T-helper 9 cell (primary cell): ENCODE measurements around the gene PRODH.
"Not testable (repeated sequence)": the region's sequence is repeated elsewhere in the genome, so short reads cannot be mapped to it uniquely, and the experiment has no call there.

Source experiments
- DNase-seq: peaks from one replicate; pipeline ENCODE4 v3.0.0-alpha.2; 2020
- total RNA-seq, 2 donors: gene quantifications; one replicate each; lab custom pipeline; 2026; lab: John Stamatoyannopoulos, UW

The PRODH gene, protein sequence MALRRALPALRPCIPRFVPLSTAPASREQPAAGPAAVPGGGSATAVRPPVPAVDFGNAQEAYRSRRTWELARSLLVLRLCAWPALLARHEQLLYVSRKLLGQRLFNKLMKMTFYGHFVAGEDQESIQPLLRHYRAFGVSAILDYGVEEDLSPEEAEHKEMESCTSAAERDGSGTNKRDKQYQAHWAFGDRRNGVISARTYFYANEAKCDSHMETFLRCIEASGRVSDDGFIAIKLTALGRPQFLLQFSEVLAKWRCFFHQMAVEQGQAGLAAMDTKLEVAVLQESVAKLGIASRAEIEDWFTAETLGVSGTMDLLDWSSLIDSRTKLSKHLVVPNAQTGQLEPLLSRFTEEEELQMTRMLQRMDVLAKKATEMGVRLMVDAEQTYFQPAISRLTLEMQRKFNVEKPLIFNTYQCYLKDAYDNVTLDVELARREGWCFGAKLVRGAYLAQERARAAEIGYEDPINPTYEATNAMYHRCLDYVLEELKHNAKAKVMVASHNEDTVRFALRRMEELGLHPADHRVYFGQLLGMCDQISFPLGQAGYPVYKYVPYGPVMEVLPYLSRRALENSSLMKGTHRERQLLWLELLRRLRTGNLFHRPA
- 0 reads per million in 2 donors for total RNA-seq

DNA sequence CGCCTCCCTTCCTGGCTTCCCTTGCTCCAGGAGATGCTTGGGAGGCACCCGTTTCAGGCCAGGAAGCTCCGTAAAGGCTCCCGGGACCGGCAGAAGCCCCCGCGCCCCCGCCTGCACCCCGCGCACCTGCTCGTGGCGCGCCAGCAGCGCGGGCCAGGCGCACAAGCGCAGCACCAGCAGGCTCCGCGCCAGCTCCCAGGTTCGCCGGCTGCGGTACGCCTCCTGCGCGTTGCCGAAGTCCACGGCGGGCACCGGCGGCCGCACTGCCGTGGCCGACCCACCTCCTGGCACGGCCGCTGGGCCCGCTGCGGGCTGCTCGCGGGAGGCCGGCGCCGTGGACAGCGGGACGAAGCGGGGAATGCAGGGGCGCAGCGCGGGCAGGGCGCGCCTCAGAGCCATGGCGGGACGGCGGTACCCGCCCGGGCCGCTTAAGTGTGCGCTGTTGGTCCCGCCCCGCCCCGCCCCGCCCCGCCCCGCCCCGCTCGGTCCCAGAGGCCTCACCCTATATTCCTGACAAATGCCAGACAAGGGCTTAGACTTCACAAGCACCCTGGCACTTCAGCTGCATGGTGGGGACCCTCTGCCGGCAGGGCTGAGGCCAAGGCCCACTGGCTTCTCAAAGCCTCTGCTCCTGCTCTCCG, at the start of gene PRODH:
Gene PRODH, minus strand, starts transcription at position 405 of the 641 bp plus-strand sequence. Its CDS starts 6 bp downstream, at position 399.
- no peak for DNase-seq

DNA sequence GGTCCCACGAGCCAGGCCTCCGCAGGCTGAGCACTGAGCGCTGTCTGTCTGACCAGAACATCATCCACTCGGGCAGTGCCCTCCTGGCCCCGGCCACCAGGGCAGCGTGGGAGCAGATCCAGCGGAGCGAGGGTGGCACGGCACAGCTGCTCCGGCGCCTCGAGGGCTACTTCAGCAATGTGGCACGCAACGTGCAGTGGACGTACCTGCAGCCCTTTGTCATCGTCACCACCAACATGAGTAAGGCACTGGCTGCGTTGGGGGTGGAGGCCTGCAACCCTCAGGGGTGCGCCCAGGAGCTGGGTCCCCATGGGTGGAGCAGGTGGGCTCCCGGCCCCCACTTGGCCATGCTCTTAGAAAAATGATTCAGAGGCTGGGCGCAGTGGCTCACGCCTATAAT, 49.7 kb upstream of the PRODH start:
- DNase-seq, result no peak

DNA sequence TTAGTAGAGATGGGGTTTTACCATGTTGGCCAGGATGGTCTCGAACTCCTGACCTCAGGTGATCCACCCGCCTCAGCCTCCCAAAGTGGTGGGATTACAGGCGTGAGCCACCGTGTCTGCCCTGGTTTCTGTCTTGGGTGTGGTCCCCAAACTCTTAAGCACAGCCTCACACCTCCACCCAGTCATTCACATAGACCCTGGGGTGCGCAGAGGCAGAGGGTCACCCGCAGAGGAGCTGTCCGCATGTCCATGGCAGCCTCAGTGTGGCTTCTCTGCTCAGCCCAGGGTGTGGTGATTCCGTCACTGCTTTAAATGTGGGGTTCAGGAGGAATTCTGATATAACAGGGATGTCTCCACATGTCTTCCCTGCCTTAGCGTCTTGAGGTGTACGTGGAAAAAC, 48.5 kb upstream of the PRODH start:
- no peak for DNase-seq

DNA sequence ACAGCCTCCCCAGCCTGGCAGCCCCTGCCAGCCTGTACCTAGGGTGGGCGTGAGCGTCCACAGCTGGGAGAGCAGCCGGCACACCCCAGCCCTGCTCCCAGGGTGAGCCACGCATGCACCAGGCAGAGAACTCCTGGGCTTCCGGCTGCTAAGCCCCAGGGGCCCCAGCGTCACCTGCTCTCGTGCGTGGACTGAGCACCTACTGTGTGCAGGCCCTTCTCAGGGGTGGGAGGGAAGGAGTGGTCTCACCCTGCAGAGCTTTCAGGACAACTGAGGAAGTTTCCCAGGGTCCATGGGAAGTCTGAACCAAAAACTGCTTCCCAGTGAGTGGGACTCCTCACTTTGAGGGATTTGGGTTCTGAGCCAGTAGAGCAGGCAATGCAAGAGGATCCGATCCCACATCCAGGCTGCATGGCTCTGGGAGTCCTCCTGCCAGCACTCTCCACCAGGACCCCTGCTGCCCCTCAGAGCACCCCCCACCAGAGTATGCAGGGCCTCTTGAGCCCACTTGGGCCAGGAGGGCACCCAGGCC, 47.1 kb upstream of the PRODH start:
- no peak for DNase-seq

DNA sequence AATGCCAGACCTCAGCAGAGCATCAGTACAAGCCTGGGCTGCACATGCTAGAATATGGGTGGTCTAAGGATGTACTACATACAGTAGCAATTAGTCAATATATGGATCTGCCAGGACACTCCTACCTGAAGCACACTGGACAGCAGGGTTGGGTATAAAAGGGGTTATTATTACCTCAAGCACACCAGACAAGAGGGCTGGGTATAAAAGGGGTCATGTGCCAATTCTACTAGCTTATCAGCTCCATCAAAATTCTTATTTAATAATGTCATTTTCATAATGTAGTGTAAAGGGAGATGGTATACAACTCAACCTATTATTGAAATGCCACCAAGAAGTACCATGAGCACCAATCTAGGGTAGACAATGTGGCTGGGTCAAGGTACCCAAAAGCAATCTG, 44.7 kb upstream of the PRODH start:
- no peak for DNase-seq

DNA sequence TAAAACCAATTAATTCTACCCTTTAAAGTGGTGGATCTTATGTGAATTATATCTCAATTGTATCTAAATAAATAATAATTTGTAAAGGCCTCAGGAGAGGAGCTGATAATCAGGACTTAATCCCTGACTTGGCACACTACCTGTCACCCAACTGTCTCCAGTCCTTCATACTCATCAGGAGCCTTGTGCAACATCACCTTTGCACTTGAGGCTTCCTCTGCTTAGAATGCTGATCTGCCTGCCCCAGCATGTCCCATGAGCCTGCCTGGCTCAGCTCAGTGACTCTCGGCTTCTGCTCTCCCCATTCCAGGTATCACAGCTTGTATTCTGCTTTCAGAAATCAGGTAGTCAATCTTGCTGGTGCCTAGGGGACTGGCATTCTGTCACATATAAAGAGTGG, 43.9 kb upstream of the PRODH start:
- DNase-seq, result no peak

DNA sequence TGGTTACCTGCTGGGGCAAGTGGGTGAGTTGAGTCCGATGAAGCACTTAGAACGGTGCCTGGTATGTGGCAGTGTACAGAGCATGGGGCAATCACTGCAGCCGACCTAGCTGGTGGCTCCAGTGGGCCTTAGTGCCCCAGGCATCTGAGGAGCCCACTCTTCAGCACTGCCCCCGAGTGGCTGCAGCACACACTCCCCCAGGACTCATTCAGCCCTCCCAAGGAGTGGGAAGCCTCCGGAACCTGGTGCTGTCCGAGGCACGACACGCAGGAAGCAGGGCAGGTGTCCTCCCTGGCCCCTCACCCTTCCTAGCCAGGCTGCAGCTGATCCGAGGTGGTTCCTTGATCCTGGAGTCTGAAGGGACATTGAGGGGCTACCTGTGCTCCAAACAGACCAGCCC, 42.4 kb upstream of the PRODH start:
- no peak for DNase-seq

DNA sequence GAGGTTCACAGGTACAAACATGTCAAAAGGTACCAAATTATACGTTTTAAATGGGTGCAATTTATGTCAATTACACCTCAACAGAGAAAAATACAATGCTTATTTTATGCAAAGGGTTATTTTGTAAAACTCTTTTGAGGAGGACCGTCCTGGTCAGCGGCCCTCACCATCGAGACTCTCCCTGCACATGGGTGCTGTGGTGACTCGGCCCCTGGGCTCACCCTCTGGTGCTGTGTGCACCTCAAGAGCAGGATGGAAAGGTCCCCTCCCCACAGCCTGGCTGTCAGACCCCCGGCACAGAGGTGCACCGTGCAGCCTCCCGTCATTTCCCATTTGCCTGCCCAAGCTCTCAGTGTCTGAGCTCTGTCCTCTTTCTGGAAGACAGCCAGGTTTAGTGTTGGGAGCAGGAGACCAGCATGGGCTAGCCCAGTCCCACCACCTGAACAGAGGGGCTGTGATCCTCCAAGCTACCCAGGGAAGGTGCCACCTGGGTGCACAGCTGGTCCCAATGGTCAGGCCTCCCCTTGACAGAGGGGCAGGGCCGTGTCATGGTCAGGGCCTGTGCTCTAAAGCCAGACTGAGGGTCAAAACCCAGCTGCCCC, 41.8 kb upstream of the PRODH start:
- no peak for DNase-seq

DNA sequence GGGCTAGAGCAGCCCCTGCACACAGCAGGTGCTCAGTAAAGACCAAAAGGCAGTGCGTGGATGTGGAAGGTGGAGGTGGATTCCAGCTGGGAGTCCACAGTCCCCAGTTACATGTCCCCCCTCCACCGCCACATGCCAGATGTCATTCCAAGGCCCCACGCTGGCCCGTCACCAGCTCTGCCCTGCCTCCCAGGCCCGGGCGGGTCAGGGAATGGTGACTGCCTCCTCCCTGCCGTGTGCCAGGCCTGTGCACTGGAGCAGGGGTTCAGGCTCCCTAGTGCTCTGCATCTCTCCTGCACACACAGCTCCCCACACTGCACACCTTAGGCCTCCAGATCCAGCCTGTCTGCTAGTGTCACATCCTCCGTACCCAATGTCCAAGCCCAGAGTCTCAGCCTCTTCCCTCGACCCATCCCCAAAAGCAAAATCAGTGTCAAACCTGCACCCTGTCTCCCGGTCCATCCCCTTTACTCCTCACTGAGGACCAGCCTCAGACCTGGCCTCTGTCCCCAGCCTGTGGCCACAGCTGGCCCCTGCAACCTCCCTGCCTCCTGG, 40.2 kb upstream of the PRODH start:
- no peak for DNase-seq

DNA sequence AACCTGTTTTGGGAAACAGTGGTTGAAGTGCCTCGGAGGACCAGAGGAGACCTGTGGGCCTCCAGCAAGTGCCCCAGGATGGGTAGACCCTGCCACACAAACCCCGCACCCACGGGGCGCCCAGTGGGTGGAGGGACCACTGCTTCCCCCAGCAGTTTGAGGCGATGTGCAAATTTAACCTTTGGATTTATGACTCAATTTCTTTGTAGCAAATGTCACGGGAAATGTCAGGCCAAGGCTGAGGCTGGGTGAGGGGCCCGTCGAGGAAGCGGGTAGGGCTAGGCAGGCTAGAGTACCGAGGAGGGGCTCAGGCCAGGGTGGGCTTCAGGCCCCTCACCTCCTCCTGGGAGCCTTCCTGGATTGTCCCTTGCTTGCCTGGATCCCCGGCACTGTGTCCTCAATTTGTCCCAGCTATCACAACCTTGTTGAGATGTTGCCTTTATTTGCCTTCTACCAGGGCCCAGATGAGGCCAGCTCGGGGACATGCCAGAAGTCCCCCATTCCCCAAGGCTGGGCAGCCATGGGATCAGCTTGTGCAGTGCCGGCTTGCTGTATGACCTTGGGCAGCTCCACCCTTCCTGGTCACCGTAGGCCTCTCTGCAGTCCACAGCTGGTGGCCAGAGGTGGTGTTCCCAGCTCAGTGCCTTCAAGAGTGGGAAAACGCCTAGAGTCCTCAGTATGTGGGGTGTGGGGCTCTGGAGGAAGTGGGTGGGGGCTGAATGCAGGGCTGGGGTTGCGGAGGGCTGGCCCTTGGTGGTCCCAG, 39.5 kb upstream of the PRODH start:
- no peak for DNase-seq

DNA sequence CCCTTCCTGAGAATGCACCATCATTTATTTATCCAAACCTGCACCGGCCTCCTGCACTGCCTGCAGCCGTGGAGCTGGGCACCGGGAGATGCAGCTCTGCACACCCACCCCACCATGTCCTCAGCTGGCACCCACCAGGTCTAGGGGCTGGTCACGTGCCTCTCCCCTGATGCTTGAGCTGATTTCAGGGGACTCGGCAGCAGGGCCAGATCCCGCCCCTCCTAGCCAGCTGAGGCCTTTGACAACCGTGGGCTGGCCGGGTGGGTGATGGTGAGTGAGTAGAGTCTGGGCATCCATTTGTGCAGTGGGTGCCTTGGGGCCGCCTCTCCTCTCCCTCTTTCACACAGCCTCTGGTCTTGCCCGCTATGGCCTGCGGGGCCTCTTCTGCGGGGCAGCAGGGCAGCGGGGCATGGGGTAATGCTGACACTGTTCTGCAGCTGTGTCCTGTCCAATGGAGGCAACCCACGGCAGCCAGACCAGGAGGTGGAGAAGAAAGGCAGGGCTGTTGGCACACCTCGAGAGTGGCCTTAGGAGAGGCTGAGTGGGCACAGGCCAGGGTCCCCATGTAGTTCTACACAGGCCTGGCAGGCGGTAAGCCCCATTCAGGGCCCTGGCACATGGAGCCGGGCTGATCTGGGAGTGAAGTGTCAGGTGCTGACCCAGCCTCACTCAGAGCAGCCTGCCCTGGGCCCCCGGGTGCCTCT, 38.5 kb upstream of the PRODH start:
- no peak for DNase-seq

DNA sequence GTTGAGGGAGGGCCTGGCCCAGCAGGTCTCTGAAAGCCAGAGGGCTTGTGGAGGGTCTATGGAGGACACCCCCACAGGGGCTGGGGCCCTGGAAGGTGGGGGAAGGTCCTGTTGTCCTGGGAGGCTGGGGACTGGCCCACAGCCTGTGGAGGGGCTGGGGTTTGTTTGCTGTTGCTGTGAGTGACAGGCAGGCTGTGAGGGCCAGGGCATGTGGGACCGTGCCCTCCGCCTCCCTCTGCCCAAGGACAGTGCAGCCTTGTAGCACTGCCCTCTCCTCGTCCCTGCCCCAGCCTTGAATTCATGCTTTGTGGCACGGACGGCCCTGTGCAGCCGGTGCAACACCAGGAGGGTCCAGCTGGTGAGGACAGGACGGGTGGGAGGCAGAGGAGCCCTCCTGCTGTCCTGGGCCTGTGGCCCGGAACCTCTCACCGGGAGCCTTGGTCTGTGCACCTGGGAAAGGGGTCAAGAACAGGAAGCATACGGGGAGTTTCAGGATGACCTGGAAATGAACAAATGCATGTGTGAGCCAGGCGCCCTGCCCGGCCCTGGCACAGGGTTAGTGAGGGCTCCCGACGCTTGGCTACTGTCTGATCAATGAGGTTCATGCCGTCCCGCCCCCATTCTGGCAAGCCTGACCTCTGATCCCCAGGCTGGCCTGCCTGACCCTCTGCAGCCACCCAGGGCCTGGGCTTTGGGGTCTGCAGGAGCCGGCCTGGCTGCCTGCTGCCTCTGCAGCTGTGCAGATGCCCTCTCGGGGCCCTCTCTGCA, 37.4 kb upstream of the PRODH start:
- DNase-seq, result no peak

DNA sequence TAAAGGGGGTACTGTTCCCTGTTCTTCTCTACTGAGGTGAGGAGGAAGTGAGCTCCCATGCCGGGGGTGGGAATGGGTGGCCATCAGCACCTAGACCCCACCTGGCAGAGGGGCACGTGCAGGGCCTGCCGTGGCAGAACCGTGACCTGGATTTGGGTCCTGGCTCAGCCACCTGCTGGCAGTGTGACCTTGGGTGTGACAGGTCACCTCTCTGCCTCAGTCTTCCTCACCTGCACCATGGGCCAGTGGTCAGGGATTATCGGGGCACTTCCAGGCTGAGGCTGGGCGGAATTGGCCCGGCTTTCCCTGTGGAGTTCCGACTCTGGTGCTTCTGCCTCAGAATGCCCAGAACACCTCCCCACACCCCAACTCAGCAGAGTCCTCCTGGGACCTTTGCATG, 36.5 kb upstream of the PRODH start:
- not testable (repeated sequence) for DNase-seq

DNA sequence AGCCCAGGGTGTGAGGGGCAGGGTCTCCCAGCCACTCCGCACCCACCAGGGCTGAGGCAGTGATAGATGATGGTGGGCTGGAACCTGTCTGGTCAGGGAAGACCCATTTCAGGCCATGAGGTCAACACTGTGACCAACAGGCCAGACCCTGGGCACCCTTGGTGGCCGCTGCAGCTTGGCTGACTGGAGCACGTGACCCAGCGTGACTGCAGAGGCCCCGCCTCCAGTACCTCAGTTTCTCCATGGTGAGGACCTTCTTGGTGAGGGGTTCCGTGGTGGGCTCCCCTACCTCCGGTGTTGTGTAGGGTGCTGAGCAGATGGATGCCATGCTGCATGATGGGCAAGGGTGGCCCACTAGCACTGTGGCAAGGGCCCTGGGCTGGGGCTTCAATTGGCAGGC, 35.9 kb upstream of the PRODH start:
- DNase-seq, result not testable (repeated sequence)

DNA sequence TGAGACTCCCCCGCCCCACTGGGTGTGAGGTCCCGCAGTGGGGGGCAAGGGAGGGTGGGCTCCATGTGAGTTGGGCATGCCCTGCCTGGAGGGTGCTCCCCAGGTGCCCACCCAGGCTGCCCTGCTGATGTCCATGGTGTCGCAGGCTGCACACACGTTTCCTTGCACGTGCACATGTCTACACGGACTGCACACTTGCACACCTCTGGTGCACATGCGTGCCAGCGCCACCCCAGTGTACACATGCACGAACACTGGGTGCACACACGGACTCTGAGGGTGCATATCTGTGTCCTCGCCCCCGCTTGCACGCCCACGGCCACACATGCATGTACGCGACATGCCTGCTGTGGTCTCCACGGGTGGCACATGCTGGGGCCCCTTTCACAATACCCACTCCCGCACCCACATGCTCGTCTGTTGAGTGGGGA, 35.2 kb upstream of the PRODH start:
- no peak for DNase-seq

DNA sequence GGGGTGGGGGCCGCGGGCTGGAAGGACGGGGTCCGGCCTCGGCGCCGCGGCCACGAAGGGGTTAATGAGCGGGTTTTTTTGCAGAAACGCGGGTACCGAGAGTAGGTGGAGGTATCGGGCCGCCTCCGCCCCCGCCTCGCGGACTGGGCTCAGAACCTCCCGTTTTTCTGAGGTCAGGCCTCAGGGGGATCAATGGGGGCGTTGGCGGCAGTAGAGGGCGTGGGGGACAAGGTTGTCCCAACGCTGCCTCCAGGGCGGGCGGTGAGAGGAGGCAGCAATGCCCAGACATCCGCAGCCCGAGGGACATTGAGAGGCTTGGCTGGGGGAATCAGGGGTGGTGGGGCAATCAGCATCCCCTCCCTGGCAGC, 34.8 kb upstream of the PRODH start:
- no peak for DNase-seq

DNA sequence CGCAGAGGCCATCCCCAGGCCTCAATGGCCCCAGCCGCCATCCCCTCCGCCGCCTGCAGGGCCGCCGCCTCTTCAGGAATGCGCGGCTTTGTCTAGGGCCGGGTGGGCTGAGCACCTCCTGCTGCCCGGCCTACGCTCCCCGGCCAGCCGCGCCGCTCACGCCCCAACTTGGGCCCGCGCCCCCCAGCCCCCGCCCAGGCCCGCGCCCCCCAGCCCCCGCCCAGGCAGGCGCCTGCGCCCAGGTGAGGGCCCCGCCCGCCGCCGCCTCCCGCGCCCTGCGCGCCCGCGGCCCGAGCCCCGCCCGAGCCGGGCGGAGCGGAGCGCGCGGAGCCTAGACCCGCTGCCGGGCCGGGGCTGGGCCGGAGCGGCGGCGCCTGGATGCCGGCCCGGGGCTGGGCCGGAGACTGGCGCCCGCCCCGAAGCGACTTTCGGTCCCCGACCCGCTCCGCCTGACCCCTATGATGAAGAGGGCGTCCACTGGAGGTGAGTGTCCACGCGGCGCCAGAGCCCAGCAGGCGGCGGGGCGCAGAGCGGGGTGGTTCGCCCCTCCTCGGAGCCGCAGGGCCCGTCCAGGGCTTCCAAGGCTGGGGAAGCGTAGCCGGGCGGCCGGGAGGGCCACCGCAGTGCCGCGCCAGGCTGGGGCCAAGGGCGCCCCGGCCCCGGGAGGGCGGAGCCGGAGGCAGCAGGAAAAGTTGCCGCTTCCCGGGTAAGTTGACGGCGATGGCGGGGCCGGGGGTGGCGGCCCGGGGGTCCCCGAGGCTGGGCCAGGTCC, 34.3 kb upstream of the PRODH start:
- DNase-seq, result no peak

DNA sequence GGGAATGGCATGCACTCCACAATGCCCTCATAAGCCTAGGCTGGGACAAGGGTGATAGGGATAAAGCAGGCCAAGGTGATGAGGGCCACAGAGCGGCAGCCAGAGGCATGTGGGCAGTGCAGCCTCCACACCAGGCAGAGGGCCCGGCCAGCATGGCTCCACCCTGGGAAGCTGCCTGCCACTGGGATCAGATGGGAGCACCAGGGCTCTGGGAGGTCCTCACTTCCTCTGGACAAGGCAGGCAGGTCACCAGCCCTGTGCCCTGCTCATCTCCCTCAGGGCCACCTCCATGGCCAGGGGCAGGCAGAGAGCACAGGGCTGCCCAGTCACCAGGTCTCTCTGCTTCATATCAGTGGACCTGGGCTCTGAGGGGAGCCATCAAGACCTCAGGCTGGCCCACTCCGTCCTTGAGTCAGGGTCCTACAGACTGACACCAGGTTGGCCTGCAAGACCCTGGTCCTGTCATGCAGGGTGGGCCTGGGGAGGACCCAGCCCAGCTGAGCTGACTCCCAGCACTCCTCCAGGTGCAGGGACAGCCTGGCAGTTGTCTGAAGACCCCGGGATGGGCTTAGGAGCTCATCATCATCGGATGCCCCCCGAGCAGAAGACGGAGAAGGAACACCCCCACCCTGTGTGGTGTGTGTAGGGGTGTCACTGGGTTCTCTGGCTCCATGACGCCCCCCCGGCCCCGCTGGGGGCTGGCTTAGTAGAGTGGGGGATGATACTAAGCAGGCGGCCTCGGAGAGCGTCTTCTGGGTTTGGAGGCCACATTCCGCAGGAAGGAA, 33.3 kb upstream of the PRODH start:
- not testable (repeated sequence) for DNase-seq
